HFF-Myc (cell line): ENCODE data around the gene ZP3.

Source experiments
- DNase-seq: peaks from one replicate; pipeline ENCODE4 v3.0.0-alpha.2; 2011; ENCODE audit warnings: low read depth; ENCODE audit errors: extremely low read depth
- H3K4me3 ChIP-seq: replicated peaks from 2 replicates; pipeline ENCODE4 v1.5.1; 2011; ENCODE audit warnings: low read depth, mild to moderate bottlenecking, control low read depth, low read length
- TF ChIP-seq, protein P1 (sequence below): IDR thresholded peaks from 2 replicates; pipeline ENCODE4 v1.5.1; 2012; ENCODE audit warnings: mild to moderate bottlenecking, low read depth, low read length, control low read depth; ENCODE audit errors: missing control alignments

The ZP3 gene

DNA sequence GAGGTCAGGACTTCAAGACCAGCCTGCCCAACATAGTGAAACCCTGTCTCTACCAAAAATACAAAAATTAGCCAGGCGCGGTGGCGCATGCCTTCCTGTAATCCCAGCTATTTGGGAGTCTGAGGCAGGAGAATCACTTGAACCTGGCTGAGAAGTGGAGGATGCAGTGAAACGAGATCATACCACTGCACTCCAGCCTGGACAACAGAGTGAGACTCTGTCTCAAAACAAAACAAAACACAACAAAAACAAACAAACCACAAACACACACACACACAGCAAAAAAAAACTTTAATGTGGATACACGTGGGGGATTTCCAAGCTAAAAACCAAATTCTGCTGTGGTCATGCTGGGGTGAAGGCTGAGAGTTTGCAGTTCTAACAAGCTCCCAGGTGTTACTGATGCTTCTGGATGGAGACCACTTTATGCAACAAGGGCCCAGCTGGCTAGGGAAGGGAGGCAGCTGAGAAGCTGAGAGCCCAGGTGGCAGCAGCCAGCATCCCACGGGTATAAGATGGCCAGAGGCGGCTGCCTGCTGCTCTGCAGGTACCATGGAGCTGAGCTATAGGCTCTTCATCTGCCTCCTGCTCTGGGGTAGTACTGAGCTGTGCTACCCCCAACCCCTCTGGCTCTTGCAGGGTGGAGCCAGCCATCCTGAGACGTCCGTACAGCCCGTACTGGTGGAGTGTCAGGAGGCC is at the start of gene ZP3:
ZP3 (plus strand) TSS at position 538 of the 699 bp plus-strand sequence; CDS start at position 553, 15 bp downstream.
- no peak within 1 kb of the TSS for H3K4me3 ChIP-seq
- no peak for DNase-seq
- TF ChIP-seq, protein P1, sequence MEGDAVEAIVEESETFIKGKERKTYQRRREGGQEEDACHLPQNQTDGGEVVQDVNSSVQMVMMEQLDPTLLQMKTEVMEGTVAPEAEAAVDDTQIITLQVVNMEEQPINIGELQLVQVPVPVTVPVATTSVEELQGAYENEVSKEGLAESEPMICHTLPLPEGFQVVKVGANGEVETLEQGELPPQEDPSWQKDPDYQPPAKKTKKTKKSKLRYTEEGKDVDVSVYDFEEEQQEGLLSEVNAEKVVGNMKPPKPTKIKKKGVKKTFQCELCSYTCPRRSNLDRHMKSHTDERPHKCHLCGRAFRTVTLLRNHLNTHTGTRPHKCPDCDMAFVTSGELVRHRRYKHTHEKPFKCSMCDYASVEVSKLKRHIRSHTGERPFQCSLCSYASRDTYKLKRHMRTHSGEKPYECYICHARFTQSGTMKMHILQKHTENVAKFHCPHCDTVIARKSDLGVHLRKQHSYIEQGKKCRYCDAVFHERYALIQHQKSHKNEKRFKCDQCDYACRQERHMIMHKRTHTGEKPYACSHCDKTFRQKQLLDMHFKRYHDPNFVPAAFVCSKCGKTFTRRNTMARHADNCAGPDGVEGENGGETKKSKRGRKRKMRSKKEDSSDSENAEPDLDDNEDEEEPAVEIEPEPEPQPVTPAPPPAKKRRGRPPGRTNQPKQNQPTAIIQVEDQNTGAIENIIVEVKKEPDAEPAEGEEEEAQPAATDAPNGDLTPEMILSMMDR, result no peak

DNA sequence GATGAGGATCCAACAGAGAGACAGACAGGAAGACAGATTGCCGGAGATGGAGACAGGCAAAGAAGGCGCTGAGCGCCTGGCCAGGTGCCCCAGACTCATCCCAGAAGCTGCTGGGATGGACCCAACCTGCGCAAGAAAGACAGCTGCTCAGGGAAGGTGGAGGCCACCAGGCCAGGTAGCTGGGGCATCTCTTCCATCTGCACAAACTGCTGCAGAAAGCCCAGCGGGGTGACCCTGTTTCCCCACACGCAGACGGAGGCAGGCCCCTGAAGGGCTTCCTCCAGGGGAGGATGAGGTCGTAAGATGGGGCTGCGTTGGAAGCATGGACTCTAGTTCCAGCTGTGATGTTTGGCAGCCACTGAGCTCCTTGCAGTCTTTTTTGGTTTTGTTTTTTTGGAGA is 49.5 kb upstream of the ZP3 start:
- TF ChIP-seq, protein P1, result no peak

DNA sequence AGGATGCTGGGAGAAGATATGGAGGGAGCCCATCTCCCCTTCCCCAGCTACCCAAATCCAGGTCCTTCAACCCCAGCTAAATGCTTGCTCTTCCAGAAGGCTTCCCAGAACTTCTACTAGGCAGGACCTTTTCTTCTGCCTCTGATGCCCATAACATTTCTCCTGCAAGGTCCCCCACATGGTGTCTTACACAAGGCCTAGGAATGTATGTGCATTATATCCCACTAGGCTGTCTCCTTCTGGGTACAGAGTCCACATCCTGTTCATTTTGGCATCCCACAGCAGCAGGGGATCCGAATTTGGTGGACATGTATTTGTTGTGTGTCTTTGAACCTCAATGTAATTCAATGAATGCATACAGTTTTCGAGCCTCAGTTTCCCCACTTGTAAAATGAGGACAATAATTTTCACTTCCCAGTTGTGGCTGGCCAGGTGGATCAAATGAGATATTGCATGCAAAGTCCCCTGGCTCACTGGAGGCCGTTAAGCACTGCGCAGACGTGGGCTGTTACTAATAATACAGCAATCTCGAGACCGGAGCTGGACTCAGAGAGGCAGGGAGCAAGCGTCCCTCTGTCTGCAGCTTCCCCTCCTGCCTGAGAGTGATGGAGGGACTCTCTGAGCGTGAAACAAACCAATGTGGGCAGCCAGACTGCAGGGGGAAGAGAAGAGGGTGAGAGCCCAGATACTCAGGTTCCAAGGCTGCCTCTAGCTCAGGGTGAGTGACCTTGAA is 47.4 kb upstream of the ZP3 start:
- DNase-seq, result no peak
- TF ChIP-seq, protein P1, result no peak
- no peak overlapping the region for H3K4me3 ChIP-seq

More for the DNA sequence above, 49.5 kb upstream of the ZP3 start:
- no peak for DNase-seq
- H3K4me3 ChIP-seq, result no peak overlapping the region

DNA sequence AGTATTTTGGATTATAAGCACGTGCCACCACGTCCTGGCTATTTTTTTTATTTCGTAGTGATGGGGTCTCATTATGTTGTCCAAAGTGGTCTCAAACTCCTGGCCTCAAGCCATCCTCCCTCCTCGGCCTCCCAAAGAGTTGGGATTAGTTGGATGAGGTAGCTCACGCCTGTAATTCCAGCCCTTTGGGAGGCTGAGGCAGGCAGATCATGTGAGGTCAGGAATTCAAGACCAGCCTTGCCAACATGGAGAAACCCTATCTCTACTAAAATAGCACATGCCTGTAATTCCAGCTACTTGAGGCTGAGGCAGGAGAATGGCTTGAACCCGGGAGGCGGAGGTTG is 44.2 kb upstream of the ZP3 start:
- no peak overlapping the region; the same call in 1 of the 2 replicates for H3K4me3 ChIP-seq
- TF ChIP-seq, protein P1, result no peak
- no peak for DNase-seq

DNA sequence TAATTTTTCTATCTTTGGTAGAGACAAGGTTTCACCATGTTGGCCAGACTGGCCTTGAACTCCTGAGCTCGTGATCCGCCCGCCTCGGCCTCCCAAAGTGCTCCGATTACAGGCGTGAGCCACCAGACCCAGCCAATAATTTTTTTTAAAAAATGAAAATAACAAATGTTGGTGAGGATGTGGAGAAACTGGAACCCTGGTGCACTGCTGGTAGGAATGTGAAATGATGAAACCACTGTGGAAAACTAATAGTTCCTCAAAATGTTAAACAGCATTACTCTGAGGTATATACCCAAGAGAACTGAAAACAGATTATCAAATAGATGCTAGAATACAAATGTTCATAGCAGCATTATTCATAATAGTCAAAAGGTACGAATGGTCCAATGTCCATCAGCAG is 42.9 kb upstream of the ZP3 start:
- DNase-seq, result no peak
- H3K4me3 ChIP-seq, result no peak overlapping the region
- TF ChIP-seq, protein P1, result no peak

DNA sequence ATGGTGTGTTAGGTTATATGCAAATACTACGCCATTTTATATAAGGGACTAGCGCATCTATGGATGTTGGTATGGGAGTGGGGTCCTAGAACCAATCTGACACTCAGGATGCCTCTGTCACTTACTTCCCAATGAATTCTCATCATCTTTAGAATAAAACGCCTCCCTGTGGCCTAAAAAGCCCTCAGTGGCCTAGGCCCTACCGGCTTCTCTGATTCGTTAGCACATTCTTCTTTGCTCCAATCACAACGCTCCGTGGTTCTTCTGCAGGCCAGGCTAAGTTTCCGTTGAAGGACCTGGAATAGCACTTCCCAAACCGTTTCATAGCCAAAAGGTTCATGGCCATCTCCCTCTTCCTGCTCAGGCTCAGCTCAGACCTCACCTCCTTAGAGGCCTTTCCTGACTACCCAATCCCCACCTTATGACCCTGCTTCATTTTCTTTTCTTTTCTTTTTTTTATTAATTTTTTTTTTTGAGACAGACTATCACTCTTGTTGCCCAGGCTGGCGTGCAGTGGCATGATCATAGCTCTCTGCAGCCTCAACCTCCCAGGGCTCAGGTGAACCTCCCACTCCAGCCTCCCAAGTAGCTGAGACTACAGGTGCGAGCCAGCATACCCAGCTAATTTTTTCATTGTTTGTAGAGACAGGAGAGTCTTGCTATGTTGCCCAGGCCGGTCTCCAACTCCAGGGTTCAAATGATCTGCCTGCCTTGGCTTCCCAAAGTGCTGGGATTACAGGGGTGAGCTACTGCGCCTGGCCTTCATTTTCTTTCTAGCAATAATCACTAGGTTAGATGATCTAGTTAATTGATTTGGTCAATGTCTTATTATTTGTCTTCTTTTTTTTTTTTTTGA is 41.4 kb upstream of the ZP3 start:
- TF ChIP-seq, protein P1, result no peak

More for the DNA sequence above, 41.4 kb upstream of the ZP3 start:
- H3K4me3 ChIP-seq, result no peak overlapping the region
- DNase-seq, result no peak
